CD4-positive, alpha-beta T cell treated with Interleukin-10 for 1 hour (primary cell): ENCODE data around the gene VRTN.
"Not testable (repeated sequence)": the region's sequence is repeated elsewhere in the genome, so short reads cannot be mapped to it uniquely, and the experiment has no call there.

Experiments
- DNase-seq: peaks from one replicate; pipeline ENCODE4 v3.0.0-alpha.2; 2020

Gene VRTN

DNA sequence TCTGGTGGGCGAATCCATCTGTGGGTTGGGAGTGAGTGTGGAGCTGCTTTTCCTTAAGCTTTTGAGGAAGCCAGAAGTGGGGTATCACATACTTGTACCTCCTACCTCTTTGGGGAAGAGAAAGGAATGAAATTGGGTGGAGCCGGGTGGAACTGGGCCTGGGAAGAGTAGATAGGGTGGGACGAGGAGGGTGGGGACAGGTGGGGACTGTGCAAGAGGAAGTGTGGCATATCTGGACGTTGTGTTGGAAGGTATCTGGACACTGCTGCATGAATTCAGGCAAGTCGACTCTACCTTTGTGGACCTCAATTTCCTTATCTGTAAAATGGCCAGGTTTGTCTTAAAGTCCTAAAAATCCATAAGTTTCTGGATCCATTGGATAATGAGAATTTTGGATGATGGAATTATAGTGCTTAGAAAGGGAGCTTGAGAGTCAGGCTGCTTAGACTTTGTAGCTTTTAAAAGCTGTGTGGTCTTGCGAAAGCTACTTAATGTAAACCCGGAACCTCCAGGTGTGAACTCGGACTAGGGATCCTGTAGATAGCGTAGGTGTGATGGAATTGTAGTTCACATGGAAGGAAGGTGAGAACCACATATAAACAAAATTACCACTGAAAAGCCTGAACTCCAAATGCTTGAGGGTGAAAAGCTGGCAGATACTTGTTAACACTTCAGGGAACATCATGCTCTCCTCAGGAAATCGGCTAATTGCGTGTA, 2.1 kb downstream of the VRTN start:
- DNase-seq: no peak

DNA sequence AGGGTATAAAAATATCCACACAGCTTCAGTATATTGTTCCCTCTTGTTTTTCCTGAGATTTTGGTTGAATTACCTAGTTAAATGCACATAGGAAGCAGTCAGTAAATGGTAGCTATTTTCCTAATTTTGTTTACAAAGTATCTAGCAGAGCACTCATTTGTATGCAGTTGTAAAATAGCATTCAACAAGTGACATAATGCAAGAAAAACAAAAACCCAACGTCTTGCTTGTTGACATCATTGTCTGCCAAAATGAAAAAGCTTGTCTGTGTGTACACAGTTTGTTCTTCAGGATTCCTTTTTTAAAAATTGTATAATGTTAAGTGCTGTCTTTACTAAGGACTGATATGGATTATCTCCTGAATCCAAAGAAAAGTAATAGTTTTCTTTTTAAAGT, 2.7 kb downstream of the VRTN start:
- DNase-seq: no peak

GRCh38 chr14:74356892-74357575, 8.8 kb downstream of the VRTN start:
- no peak for DNase-seq

DNA sequence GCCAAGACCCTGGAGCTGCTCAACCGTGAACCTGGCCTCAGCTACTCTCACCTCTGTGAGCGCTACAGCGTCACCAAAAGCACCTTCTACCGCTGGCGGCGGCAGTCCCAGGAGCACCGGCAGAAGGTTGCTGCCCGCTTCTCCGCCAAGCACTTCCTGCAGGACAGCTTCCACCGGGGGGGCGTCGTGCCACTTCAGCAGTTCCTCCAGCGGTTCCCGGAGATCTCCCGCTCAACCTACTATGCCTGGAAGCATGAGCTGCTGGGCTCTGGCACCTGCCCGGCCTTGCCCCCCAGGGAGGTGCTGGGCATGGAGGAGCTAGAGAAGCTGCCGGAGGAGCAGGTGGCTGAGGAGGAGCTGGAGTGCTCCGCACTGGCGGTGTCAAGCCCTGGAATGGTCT, 9.3 kb downstream of the VRTN start:
- DNase-seq: no peak

GRCh38 chr14:74358176-74358829, 10.0 kb downstream of the VRTN start:
- no peak for DNase-seq

GRCh38 chr14:74360163-74360562, 11.9 kb downstream of the VRTN start:
- DNase-seq: no peak

- peak; percentile 66 for DNase-seq
These were observed 14.2 kb downstream of the VRTN start for GRCh38 chr14:74362361-74362915.

DNA sequence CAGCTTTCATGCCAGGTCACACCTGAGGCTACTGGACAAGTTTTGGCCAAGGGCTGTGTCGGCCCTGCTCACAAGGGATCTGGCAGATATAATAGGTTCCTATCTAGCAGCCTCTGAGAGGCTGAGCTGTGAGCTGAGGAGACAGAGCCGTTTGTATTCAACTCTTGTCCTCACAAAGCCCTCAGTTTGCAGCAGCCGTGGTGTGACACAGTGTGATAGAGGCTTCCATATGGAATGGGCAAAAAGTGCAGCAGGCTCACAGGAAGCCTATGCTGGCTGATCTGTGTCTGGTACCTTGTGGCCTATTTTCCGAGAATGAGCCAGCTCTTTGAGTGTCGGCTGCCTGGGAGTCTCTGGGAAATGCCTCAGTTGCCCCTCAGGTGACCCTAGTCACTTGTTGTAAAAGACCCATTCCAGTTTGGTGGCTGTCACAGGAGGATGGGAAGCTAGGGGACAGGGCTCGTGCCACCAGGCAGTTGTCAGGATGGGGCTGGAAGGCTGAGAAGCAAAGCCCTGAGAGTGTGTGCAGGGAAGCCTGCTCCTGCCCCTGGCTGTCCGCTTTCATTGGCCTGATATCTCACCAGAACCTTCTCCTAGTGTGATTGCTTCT, 16.1 kb downstream of the VRTN start:
- no peak for DNase-seq

- DNase-seq: no peak
These were observed 19.8 kb downstream of the VRTN start for GRCh38 chr14:74368026-74368425.

- DNase-seq: no peak
These were observed 20.2 kb downstream of the VRTN start for GRCh38 chr14:74368441-74368840.

GRCh38 chr14:74377976-74378690, 29.9 kb downstream of the VRTN start:
- DNase-seq: no peak

DNA sequence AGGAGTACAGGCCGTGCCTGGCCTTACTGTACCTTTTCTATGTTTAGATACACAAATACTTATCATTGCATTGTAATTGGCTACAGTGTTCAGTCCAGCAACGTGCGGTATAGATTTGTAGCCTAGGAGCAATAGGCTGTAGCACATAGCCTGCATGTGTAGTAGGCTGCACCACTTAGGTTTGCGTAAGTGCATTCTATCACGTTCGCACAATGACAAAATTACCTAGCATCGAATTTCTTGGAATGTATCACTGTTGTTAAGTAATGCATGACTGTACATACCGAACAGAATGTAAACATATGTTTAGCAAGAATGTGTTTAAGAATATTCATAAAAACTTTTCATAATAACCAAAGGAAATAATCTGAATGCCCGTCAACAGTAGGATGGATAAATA, 31.9 kb downstream of the VRTN start:
- no peak for DNase-seq

DNA sequence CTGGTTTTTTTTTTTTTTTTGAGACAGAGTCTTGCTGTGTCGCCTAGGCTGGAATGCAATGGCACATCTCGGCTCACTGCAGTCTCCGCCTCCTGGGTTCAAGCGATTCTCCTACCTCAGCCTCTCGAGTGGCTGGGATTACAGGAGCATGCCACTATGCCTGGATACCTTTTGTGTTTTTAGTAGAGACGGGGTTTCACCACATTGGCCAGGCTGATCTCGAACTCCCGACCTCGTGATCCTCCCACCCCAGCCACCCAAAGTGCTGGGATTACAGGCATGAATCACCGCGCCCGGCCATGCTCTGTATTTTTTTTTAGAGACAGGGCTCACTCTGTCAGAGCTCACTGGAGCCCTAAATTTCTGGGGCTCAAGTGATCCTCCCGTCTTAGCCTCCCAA, 32.6 kb downstream of the VRTN start:
- no peak for DNase-seq

GRCh38 chr14:74381571-74381970, 33.3 kb downstream of the VRTN start:
- not testable (repeated sequence) for DNase-seq

DNA sequence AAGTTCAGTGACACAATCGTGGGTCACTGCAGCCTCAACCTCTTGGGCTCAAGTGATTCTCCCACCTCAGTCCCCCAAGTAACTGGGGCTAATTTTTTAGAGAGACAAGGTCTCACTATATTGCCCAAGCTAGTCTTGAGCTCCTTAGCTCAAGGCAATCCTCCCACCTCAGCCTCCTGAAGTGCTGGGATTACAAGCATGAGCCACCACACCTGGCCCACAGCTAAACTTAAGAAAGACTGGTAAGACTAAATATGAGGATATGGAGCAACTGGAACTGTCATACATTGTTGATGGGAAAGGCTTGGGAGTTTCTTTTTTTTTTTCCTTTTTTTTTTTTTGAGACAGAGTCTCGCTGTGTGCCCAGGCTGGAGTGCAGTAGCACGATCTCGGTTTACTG, 34.0 kb downstream of the VRTN start:
- DNase-seq: no peak

DNA sequence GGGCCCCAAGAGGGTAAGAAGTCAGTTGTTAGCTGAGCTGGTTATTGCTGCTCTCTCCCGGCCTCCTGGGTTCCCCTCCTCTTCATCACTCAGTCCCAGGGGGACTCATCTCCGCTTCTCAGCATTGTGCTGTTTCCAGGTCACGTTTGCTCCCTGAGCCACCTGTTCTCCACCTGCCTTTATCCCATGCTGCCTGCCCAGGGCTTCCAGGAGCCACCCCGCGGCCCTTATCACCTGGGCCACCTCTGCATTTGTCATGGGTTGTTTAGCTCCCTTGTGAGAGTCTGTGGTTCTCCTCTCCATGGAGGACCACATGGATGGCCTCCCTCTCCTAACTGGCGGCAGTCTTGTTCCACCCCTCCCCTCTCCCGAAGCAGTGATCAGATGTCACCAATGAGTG, 41.7 kb downstream of the VRTN start:
- no peak for DNase-seq

DNA sequence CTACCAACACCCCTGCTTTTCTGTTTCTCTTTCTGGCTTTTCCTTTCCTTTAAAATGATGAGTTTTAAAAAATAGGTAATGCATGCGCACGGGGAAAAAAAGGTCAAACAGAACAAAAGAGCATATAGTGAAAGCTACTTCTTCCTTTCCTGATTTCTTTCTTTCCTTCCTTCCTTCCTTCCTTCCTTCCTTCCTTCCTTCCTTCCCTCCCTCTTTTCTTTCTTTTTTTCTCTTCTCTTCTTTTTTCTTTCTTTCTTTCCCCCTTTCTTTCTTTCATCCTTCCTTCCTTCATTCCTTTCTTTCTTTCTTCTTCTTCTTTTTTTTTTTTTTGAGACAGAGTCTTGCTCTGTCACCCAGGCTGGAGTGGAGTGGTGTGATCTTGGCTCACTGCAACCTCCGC, 42.2 kb downstream of the VRTN start:
- DNase-seq: not testable (repeated sequence)

- DNase-seq: no peak
These were observed 43.2 kb downstream of the VRTN start for GRCh38 chr14:74391479-74391878.

DNA sequence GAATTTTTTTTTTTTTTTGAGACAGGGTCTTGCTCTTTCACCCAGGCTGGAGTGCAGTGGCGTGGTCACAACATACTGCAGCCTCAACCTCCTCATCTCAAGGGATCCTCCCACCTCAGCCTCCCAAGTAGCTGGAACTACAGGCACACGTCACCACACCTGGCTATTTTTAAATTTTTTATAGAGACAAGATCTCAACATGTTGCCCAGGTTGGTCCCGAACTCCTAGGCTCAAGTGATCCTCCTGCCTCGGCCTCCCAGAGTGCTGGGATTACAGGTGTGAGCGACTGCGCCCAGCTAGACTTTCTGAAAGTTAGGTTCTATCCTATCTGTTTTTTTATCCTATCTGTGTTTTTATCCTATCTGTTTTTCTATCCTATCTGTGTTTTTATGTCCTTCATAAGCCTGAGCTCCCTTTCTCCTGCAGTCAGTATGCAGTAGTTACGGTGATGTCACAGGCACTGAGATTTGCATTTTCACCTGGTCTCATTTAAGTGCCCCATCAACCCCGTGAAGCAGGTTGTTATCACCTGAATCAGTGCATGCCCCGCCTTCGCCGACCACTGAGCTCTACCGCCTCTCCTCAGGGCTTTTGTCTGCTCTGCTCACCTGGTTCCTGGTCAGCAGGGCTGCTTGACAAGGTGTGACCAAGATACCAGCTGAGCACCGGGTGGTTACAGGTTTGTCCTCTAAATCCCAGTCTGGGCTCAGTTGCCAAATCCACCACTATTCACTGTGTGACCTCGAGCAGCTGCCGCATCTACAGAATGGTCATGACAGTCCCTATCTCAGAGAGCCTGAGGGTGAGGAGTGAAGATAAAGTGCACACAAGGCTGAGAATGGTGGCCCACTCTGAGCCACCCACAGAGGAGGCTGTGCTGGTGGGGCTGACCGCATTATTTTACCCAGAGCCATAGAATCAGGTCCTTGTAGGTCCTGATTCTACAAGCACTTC, 44.6 kb downstream of the VRTN start:
- no peak for DNase-seq

- DNase-seq: no peak
These were observed 46.3 kb downstream of the VRTN start for GRCh38 chr14:74394549-74394948.

DNA sequence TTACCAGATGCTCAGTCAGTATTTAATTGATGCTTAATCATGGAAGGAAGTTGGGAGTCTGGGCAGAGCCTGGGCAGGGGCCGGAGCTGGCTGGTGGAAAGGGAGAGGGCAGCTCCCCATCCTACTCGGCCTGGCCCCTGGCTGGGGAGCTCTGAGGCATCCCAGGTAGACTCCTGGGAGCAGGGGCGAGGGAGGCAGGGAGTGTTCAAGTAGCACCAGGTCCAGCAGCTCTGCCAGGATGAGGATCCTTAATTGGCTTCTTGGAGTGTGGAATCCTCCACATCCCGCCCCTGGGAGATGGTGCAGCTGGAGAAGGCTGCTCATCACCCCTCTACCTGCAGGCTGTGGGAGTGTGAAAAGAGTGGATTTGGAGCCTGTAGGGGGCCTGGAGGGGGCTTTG, 46.8 kb downstream of the VRTN start:
- no peak for DNase-seq
